IPS-15b (cell line): ENCODE measurements around the gene CDKN2D.

Experiments
- H3K27me3 ChIP-seq: one replicate; pipeline ENCODE4 v1.6.1; 2013; ENCODE audit warnings: low read length; ENCODE audit not compliant: control insufficient read depth, insufficient read depth
- H3K36me3 ChIP-seq: one replicate; pipeline ENCODE4 v1.6.1; 2013; ENCODE audit warnings: low read length; ENCODE audit not compliant: control insufficient read depth, insufficient read depth
- H3K4me1 ChIP-seq: one replicate; pipeline ENCODE4 v1.6.1; 2013; ENCODE audit warnings: mild to moderate bottlenecking, low read length; ENCODE audit not compliant: control insufficient read depth, insufficient read depth
- H3K4me3 ChIP-seq: one replicate; pipeline ENCODE4 v1.5.1; 2013; ENCODE audit warnings: low read depth, low read length
- H3K9ac ChIP-seq: one replicate; pipeline ENCODE4 v1.6.1; 2013; ENCODE audit warnings: low read depth, mild to moderate bottlenecking, low read length
- H3K9me3 ChIP-seq: one replicate; pipeline ENCODE4 v1.6.1; 2013; ENCODE audit warnings: mild to moderate bottlenecking, low read length; ENCODE audit not compliant: control insufficient read depth, insufficient read depth

The CDKN2D gene

DNA sequence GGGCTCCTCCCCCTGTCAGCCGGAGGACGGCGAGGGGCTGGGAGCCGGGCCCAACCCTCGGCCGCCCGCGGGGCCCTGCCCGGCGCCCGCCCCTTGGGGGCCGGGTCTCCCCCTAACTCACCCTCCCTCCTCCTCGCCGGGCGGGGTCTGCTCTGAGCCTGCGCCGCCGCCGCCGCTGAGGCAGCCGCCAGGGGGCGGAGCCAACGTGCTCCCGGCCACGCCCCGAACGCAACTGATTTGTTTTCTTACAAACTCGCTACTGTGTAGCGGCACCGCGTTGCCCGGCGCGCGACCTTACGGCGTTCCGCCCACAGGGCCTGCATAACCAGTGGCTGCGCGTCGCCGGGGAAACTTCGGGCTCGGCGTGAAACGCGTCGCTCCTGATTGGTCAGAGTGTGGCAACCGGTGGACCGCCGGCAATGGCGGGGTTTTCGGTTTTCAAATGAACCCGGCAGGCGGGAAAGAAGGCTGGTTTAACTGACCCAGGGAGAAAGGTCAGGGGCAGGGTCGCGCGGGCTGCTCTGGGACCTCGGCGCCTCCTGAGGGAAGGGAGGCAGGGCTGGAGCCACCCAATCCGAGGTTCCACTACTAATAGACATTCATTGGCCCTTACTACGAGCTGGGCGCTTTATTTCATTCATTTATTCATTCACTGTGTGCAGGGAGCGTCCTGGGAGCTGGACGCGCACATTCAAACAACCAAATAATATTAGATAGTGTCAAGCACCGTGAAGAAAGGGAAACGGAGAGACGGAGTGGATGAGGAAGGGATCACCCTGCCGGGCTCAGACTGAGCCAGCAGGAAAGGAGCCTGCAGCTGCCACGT is at the start of gene CDKN2D:
Gene CDKN2D, minus strand, starts transcription at position 154 of the 826 bp plus-strand sequence. CDS start 326 bp downstream, outside the sequence.
- Histone ChIP-seq H3K36me3 (peaks cover under 1% of the 10 kb centered on the region), H3K4me3 (peak within 1 kb of the TSS; percentile 79), H3K27me3 (peaks cover 12% of the 10 kb centered on the region), H3K9ac (peak within 1 kb of the TSS; percentile 80), H3K4me1 (peaks cover 4% of the 10 kb centered on the region), H3K9me3 (no peaks in the 10 kb centered on the region)

DNA sequence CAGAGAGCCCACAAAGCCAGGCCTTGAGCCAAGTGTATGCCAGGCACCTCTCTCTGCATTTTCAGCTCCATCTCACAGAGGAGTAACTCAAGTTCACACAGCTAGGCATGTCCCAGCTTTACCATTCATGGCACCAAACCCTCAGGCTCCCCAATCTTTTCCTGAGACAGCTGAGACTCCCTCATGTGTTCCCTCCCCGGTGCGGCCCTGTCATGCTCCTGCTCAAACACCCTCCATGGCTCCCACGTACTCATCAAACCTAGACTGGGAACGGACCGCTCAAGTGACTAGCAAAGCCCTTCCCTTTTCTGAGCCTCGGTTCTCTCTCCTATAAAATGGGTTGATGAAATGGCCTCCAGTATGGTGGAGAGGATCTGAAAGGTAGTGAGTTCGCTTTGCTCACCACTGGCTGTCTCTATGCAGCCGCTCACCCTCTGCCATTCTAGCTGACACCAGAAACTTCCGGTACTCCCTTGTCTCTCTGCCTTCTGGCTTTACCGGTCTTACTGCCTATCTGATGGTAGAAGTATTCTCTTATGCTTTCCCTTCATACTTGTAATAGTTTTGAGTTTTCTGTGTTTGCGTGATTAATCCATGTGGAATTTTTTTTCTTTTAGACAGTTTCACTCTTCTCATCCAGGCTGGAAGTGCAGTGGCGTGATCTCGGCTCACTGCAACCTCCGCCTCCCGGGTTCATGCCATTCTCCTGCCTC is 48.8 kb upstream of the CDKN2D start:
- Histone ChIP-seq H3K4me1 (no peaks in the 10 kb centered on the region), H3K9me3 (no peaks in the 10 kb centered on the region), H3K4me3 (no peak overlapping the region), H3K27me3 (no peaks in the 10 kb centered on the region), H3K36me3 (no peaks in the 10 kb centered on the region), H3K9ac (no peak overlapping the region)

DNA sequence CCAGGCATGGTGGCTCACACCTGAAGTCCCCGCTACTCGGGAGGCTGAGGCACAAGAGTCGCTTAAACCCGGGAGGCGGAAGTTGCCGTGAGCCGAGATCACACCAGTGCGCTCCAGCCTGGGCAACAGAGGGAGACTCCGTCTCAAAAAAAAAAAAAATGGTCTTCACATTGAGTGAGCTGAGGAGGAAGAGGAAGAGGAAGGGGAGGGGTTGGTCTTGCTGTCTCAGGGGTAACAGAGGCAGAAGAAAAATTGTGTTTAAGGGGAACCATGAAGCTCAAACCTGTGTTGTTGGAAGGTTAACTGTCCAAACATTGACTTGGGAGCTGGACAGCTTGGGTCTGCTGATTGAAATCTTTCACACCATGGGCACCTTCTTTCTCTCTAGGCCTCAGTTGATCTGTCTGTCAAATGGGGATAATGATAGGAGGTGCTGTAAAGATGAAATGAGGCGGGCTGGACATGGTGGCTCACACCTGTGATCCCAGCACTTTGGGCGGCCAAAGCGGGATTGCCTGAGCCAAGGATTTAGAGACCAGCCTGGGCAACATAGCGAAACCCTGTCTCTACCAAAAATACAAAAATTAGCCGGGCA is 46.7 kb upstream of the CDKN2D start:
- Histone ChIP-seq H3K36me3 (no peaks in the 10 kb centered on the region), H3K9me3 (no peaks in the 10 kb centered on the region), H3K4me3 (no peak overlapping the region), H3K4me1 (no peaks in the 10 kb centered on the region), H3K9ac (no peak overlapping the region), H3K27me3 (no peaks in the 10 kb centered on the region)

DNA sequence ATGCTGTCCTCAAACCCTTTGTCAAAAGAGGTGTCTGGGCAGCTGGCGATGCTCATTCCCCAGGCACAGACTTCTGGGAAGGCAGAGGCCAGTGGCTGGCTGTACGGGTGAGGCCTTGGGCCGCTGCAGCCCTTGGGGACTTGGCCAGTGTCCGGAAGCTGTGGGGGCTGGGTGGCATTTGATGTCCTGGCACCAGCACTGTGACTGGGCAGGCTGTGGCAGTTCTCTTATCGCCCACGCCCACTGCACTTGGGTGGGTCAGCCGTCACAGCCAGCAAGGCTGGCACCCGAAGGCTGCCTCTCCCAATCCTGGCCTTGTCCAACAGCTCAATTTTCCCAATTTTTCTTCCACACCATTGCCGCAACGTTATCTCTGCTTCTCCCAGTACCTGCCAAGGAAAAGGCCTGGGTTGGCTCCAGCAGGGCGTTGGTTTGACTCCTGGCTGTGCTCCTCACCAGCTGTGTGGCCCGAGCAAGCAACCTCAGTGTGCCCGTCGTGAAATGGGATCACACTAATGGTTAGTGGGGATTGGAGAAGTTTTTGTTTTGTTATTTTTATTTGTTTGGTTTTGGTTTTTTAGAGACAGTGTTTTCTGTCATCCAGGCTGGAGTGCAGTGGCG is 43.8 kb upstream of the CDKN2D start:
- H3K9ac ChIP-seq: no peak overlapping the region
- no peaks in the 10 kb centered on the region for H3K4me1 ChIP-seq
- H3K4me3 ChIP-seq: no peak overlapping the region
- no peaks in the 10 kb centered on the region for H3K36me3 ChIP-seq
- no peaks in the 10 kb centered on the region for H3K27me3 ChIP-seq
- H3K9me3 ChIP-seq: no peaks in the 10 kb centered on the region

DNA sequence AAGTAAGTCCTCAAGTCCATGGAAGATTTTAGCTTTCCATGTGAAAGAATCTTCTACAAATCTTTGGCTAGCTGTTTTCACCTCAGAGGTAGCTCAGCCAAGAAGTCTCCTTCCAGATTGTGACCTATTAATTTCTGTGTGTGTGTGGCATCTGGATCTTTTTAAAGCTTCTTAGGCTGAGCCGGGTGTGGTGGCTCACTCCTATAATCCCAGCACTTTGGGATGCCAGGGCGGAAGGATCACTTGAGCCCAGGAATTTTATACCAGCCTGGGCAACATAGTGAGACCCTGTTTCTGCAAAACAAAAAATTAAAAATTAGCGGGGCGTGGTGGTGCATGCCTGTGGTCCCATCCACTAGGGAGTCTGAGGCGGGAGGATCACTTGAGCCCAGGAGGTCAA is 43.1 kb upstream of the CDKN2D start:
- no peaks in the 10 kb centered on the region for H3K27me3 ChIP-seq
- H3K4me1 ChIP-seq: no peaks in the 10 kb centered on the region
- H3K9ac ChIP-seq: no peak overlapping the region
- no peaks in the 10 kb centered on the region for H3K9me3 ChIP-seq
- no peak overlapping the region for H3K4me3 ChIP-seq
- no peaks in the 10 kb centered on the region for H3K36me3 ChIP-seq

DNA sequence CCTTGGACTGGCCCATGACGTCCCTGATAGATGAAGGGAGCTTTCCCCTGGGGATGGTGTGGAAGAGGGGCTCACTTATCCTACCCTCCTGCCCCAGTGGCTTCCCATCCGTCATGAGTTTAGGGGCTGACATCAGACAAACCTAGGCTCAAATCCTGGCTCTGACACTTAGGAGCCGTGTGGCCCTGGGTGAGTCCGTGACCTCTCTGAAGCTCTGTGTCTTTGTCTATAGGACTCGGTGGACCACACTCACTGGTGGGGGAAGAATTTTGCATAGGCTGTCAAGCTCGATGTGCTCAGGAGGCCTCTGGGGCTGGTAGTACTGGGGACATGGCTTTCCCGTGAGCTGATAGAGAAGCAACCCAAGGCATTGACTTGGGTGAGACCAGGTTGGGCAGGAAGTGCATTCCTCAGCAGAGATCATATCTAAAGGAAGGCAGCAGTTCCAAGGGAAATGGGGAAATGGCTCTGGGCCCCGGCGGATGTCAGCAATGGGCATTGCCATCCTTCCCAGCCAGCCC is 35.7 kb upstream of the CDKN2D start:
- no peak overlapping the region for H3K9ac ChIP-seq
- H3K36me3 ChIP-seq: peaks cover 2% of the 10 kb centered on the region
- no peaks in the 10 kb centered on the region for H3K9me3 ChIP-seq
- H3K27me3 ChIP-seq: no peaks in the 10 kb centered on the region
- H3K4me1 ChIP-seq: peaks cover 5% of the 10 kb centered on the region
- no peak overlapping the region for H3K4me3 ChIP-seq

DNA sequence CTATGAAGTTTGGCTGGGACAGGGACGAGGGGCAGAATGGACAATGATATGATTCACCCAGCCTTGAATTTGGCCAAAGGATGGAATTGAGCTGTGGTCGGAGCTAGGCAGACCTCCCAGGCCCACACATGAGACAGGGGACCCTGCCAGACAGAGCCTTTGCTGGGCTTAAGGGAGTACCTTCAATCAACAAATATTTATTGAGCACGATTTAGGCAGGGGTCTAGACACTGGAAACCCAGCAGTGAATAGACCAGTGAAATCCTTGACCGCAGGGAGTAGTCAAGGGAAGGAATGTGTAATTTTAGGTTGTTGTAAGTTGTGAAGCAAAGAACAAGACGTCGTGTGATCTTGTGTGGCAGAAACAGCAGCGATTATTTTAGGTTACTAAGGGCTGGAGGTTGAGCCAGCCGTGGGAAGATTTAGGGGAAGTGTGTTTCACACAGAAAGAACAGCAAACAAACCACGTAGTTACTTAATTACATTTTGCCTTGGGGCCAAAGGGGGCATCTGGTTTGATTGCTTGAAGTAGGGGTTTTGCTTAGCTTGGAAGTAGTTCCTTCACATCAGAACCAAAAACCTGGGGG is 35.2 kb upstream of the CDKN2D start:
- H3K36me3 ChIP-seq: peaks cover 2% of the 10 kb centered on the region
- peaks cover 5% of the 10 kb centered on the region for H3K4me1 ChIP-seq
- no peaks in the 10 kb centered on the region for H3K9me3 ChIP-seq
- peak overlapping the region; percentile 84 for H3K4me3 ChIP-seq
- no peaks in the 10 kb centered on the region for H3K27me3 ChIP-seq
- H3K9ac ChIP-seq: peak overlapping the region; percentile 9

DNA sequence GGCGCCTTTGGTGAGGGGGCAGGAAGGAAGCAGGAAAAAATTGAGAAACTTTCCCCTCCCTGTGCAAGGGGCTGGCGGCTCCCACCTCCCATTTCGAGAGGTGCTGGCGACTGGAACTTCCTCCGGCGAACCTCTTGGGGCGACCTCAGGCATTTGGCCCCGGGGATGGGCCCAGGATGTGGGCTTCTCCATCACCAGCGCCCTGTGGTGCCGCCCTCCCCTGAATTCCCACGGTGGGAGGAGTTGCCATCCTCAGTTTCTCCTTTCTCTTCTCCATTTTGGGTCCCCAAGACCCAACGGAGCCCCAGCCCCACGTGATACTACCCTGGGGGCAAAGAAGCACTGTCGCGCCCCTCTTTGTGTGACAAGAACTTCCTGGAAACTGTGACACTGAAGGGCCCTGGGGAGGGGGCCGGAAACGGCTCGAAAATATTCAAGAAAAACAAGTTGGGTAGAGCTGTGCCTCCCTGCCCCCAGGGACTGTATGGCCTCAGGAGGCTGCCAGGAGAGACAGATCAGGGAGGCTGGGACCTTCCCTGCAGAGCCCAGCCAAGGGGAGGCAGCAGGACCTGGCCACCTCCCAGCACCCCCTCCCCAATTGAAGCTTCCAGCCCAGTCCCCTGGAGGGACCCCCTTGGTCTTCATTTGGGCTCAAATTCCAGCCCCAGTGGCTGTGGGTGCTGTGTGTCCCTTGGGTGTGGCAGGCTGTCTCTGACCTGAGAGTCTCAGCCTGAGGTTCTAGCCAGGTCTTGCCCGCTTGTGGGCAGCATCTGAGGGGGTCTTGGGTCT is 34.5 kb upstream of the CDKN2D start:
- Histone ChIP-seq H3K4me1 (peaks cover 5% of the 10 kb centered on the region), H3K9ac (peak overlapping the region; percentile 9), H3K4me3 (peak overlapping the region; percentile 84), H3K9me3 (no peaks in the 10 kb centered on the region), H3K36me3 (peaks cover 2% of the 10 kb centered on the region), H3K27me3 (no peaks in the 10 kb centered on the region)

DNA sequence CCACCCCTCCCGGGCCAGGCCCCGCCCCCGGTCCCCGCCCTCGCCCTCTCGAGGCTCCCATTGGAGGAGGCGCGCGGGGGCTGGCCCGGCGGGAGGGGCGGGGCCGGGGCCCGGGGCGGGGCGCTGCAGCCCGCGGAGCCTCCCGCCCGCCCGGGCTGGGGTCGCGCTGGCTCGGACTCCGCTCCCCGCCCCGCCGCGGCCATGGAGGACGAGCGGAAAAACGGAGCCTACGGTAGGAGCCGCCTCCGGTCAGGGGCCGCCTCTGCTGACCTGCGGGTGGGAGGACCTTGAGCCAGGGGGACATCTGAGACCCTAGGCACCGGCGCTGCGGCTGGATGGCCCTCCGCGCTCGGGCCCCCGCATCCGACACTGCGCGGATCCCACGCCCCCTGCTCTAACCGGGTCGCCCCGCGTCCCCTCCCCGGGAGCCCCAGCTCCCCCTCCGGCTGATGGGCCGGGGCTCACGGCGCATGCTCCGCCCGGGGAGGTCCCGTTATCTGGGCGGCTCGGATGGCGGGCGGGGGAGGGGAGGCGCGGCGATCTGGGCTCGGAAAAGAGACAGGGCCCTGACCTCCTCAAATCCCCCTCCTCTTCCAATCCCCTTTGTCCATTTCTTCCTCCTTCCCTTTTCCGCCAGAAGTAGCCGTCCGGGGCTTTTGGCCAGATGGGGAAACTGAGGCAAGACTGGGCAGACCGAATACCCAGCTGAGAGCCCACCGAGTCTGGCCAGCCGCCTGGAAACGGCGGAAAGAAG is 33.7 kb upstream of the CDKN2D start:
- Histone ChIP-seq H3K4me3 (peak overlapping the region; percentile 84), H3K9ac (peak overlapping the region; percentile 60), H3K36me3 (peaks cover 2% of the 10 kb centered on the region), H3K27me3 (no peaks in the 10 kb centered on the region), H3K9me3 (no peaks in the 10 kb centered on the region), H3K4me1 (peaks cover 5% of the 10 kb centered on the region)

DNA sequence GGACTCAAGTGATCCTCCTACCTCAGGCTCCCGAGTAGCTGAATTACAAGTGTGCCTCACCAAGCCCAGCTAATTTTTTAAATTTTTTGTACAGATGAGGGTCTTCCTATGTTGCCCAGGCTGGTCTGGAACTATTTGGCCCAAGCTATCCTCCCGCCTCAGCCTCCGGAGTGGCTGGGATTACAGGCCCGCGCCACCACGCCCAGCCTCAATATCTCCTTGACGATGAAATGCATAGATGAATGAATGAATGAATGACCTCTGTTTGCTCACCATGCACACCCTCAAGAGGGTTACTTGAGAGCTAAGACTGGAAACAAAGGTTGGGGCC is 33.2 kb upstream of the CDKN2D start:
- Histone ChIP-seq H3K9ac (no peak overlapping the region), H3K4me3 (no peak overlapping the region), H3K27me3 (no peaks in the 10 kb centered on the region), H3K9me3 (no peaks in the 10 kb centered on the region), H3K4me1 (peaks cover 5% of the 10 kb centered on the region), H3K36me3 (peaks cover 2% of the 10 kb centered on the region)
